GM18861 (cell line): ENCODE data around the gene DDX39A.
"Not testable (repeated sequence)": the region's sequence is repeated elsewhere in the genome, so short reads cannot be mapped to it uniquely, and the experiment has no call there.

Experiments used
- ATAC-seq: cut with Tn5 transposase; IDR thresholded peaks from one replicate; pipeline ENCODE4 v1.9.1; 2021; ENCODE audit not compliant: unreplicated experiment

DDX39A gene

GRCh38 chr19:14419106-14419813 lies at the start of gene DDX39A:
TSS of gene DDX39A (minus strand) at chr19:14419341. CDS start at chr19:14413220, 6,121 bp downstream.
- ATAC-seq = peak; percentile 91

GRCh38 chr19:14467816-14468215 lies 48.7 kb upstream of the DDX39A start:
- no peak for ATAC-seq

- ATAC-seq = no peak
Observed at GRCh38 chr19:14467391-14467790, 48.2 kb upstream of the DDX39A start.

GRCh38 chr19:14463747-14464146 lies 44.6 kb upstream of the DDX39A start:
- ATAC-seq = no peak

GRCh38 chr19:14462401-14462800 lies 43.3 kb upstream of the DDX39A start:
- ATAC-seq = not testable (repeated sequence)

GRCh38 chr19:14460935-14461334 lies 41.8 kb upstream of the DDX39A start:
- ATAC-seq = no peak

- ATAC-seq = no peak
Observed at GRCh38 chr19:14459703-14460102, 40.6 kb upstream of the DDX39A start.

- ATAC-seq = not testable (repeated sequence)
Observed at GRCh38 chr19:14452303-14452702, 33.2 kb upstream of the DDX39A start.

- ATAC-seq = no peak
Observed at GRCh38 chr19:14450876-14451275, 31.7 kb upstream of the DDX39A start.

- no peak for ATAC-seq
Observed at GRCh38 chr19:14450168-14450874, 31.2 kb upstream of the DDX39A start.

GRCh38 chr19:14449321-14449720 lies 30.2 kb upstream of the DDX39A start:
- ATAC-seq = no peak

GRCh38 chr19:14446336-14447036 lies 27.3 kb upstream of the DDX39A start:
- no peak for ATAC-seq

GRCh38 chr19:14443632-14444216 lies 24.6 kb upstream of the DDX39A start:
- no peak for ATAC-seq

GRCh38 chr19:14442891-14443631 lies 23.9 kb upstream of the DDX39A start:
- no peak for ATAC-seq

- ATAC-seq = no peak
Observed at GRCh38 chr19:14441041-14441938, 22.1 kb upstream of the DDX39A start.

GRCh38 chr19:14440049-14440448 lies 20.9 kb upstream of the DDX39A start:
- ATAC-seq = peak; percentile 75

- ATAC-seq = no peak
Observed at GRCh38 chr19:14439014-14439413, 19.9 kb upstream of the DDX39A start.

- ATAC-seq = no peak
Observed at GRCh38 chr19:14437578-14438140, 18.5 kb upstream of the DDX39A start.

- no peak for ATAC-seq
Observed at GRCh38 chr19:14435320-14436050, 16.3 kb upstream of the DDX39A start.
